Left kidney (tissue), 2 donors: ENCODE data around the gene RALA. TPM values are rescaled to one million over a fixed set of nuclear protein-coding genes. Genes with fewer than 3 reads are reported as not detected.
"Not testable (repeated sequence)": the region's sequence is repeated elsewhere in the genome, so short reads cannot be mapped to it uniquely, and the experiment has no call there.

ENCODE experiments used
- DNase-seq: peaks from one replicate; pipeline ENCODE4 v3.0.0-alpha.2; 2013
- polyA plus RNA-seq: library from polyadenylated mRNA; unstranded; fragments of 120-200 nt; gene quantifications from one replicate; pipeline ENCODE4 v1.2.1, GENCODE V29; 2013; ENCODE audit not compliant: insufficient read length

Gene RALA
- polyA plus RNA-seq, 1 donor = 73.4 TPM

GRCh38 chr7:39644170-39644569 lies 20.8 kb downstream of the RALA start:
- DNase-seq = no peak

GRCh38 chr7:39645482-39646407 lies 22.4 kb downstream of the RALA start:
- DNase-seq = no peak

- DNase-seq = no peak
These were observed 24.4 kb downstream of the RALA start for GRCh38 chr7:39647816-39648215.

- no peak for DNase-seq
These were observed 27.3 kb downstream of the RALA start for GRCh38 chr7:39650676-39651075.

GRCh38 chr7:39651265-39651664 lies 27.9 kb downstream of the RALA start:
- DNase-seq = no peak

- no peak for DNase-seq
These were observed 33.0 kb downstream of the RALA start for GRCh38 chr7:39656415-39656814.

GRCh38 chr7:39659356-39660013 lies 36.1 kb downstream of the RALA start:
- no peak for DNase-seq

- DNase-seq = no peak
These were observed 38.6 kb downstream of the RALA start for GRCh38 chr7:39661960-39662359.

- no peak for DNase-seq
These were observed 39.9 kb downstream of the RALA start for GRCh38 chr7:39663263-39663662.

GRCh38 chr7:39664057-39664456 lies 40.7 kb downstream of the RALA start:
- DNase-seq = no peak

- DNase-seq = no peak
These were observed 41.2 kb downstream of the RALA start for GRCh38 chr7:39664585-39664984.

GRCh38 chr7:39666562-39666961 lies 43.2 kb downstream of the RALA start:
- no peak for DNase-seq

- no peak for DNase-seq
These were observed 44.1 kb downstream of the RALA start for GRCh38 chr7:39667341-39667923.

- not testable (repeated sequence) for DNase-seq
These were observed 44.9 kb downstream of the RALA start for GRCh38 chr7:39668280-39668679.

GRCh38 chr7:39670052-39670451 lies 46.7 kb downstream of the RALA start:
- no peak for DNase-seq

GRCh38 chr7:39670934-39671333 lies 47.6 kb downstream of the RALA start:
- DNase-seq = no peak

GRCh38 chr7:39672176-39672575 lies 48.8 kb downstream of the RALA start:
- DNase-seq = no peak

- no peak for DNase-seq
These were observed 50.5 kb downstream of the RALA start for GRCh38 chr7:39673868-39674267.

GRCh38 chr7:39674406-39674805 lies 51.0 kb downstream of the RALA start:
- no peak for DNase-seq

- no peak for DNase-seq
These were observed 53.0 kb downstream of the RALA start for GRCh38 chr7:39676346-39676745.

GRCh38 chr7:39678930-39679709 lies 55.7 kb downstream of the RALA start:
- DNase-seq = no peak

GRCh38 chr7:39679874-39680273 lies 56.5 kb downstream of the RALA start:
- DNase-seq = not testable (repeated sequence)
